Keratinocyte (primary cell): ENCODE data around the gene PASD1. TPM values are rescaled to one million over a fixed set of nuclear protein-coding genes. Genes with fewer than 3 reads are reported as not detected.

Experiments
- DNase-seq: peaks from one replicate; pipeline ENCODE4 v3.0.0-alpha.2; 2011; ENCODE audit warnings: low read depth, missing footprints, low spot score
- FAIRE-seq: peaks from 2 replicates; lab custom pipeline; 2011; peaks lifted over from hg19 to GRCh38; lab: Jason Lieb, UNC
- H2AFZ ChIP-seq: 2 replicates; pipeline ENCODE4 v1.6.0; 2012; ENCODE audit warnings: low read length, control low read depth, inconsistent platforms; ENCODE audit not compliant: control insufficient read depth
- H3K27ac ChIP-seq: 2 replicates; pipeline ENCODE4 v1.5.1; 2011; ENCODE audit warnings: low read length; ENCODE audit not compliant: control insufficient read depth, insufficient read depth
- H3K27me3 ChIP-seq: 3 replicates; pipeline ENCODE4 v1.6.0; 2011; ENCODE audit warnings: low read length; ENCODE audit not compliant: control insufficient read depth, insufficient read depth; ENCODE audit errors: extremely low read depth
- H3K36me3 ChIP-seq, 2 experiments: 2 replicates in 1 of 2; 3 replicates in 1 of 2; pipeline ENCODE4 v1.5.1; 2011; ENCODE audit warnings: low read length in 2 of 2, mild to moderate bottlenecking in 1 of 2; ENCODE audit not compliant: control insufficient read depth in 2 of 2, insufficient read depth in 2 of 2; ENCODE audit errors: extremely low read depth in 1 of 2
- H3K4me1 ChIP-seq: 3 replicates; pipeline ENCODE4 v1.5.1; 2011; ENCODE audit warnings: low read length; ENCODE audit not compliant: control insufficient read depth, insufficient read depth; ENCODE audit errors: extremely low read depth
- H3K4me2 ChIP-seq: 3 replicates; pipeline ENCODE4 v1.6.0; 2011; ENCODE audit warnings: low read depth, low read length; ENCODE audit not compliant: control insufficient read depth, insufficient read depth; ENCODE audit errors: extremely low read depth
- H3K4me3 ChIP-seq, 3 experiments: fragments of 200-600 bp in 1 of 3; sonication (generic) in 1 of 3; 2 replicates in 2 of 3; 3 replicates in 1 of 3; pipeline ENCODE4 v1.5.1; 2011 to 2016; ENCODE audit warnings: low read length in 3 of 3, mild to moderate bottlenecking in 3 of 3, control low read depth in 2 of 3, inconsistent platforms in 1 of 3, low read depth in 1 of 3, mixed read lengths in 1 of 3, mixed run types in 1 of 3, moderate library complexity in 1 of 3; ENCODE audit not compliant: control insufficient read depth in 2 of 3, insufficient read depth in 2 of 3; ENCODE audit errors: extremely low read depth in 1 of 3
- H3K79me2 ChIP-seq: 2 replicates; pipeline ENCODE4 v1.6.0; 2012; ENCODE audit warnings: low read length; ENCODE audit not compliant: control insufficient read depth, insufficient read depth
- H3K9ac ChIP-seq: 3 replicates; pipeline ENCODE4 v1.6.0; 2011; ENCODE audit warnings: low read length; ENCODE audit not compliant: control insufficient read depth, insufficient read depth; ENCODE audit errors: extremely low read depth
- H3K9me1 ChIP-seq: 3 replicates; pipeline ENCODE4 v1.6.0; 2011; ENCODE audit warnings: low read length; ENCODE audit not compliant: control insufficient read depth, insufficient read depth; ENCODE audit errors: extremely low read depth
- H3K9me3 ChIP-seq: 2 replicates; pipeline ENCODE4 v1.5.1; 2012; ENCODE audit warnings: low read depth, low read length; ENCODE audit not compliant: control insufficient read depth
- H4K20me1 ChIP-seq: 3 replicates; pipeline ENCODE4 v1.6.0; 2011; ENCODE audit warnings: low read length; ENCODE audit not compliant: control insufficient read depth, insufficient read depth; ENCODE audit errors: extremely low read depth
- CTCF ChIP-seq, 3 experiments: IDR thresholded peaks in 1 of 3; conservative IDR thresholded peaks in 1 of 3; optimal IDR thresholded peaks in 1 of 3; 2 replicates in 2 of 3; 3 replicates in 1 of 3; pipeline versions ENCODE3 to v1.5.1; 2011; ENCODE audit warnings: low read length in 3 of 3, mild to moderate bottlenecking in 3 of 3, moderate library complexity in 2 of 3, control low read depth in 1 of 3, inconsistent platforms in 1 of 3; ENCODE audit not compliant: insufficient read depth in 2 of 3; ENCODE audit errors: extremely low read depth in 1 of 3
- EZH2 ChIP-seq: IDR thresholded peaks from one replicate; pipeline ENCODE4 v1.6.1; 2012; ENCODE audit warnings: inconsistent platforms, mild to moderate bottlenecking, low read length, moderate library complexity
- dilution Hi-C: fragments of 300-500 bp; cut with MboI; formaldehyde crosslinking; loops from one replicate; pipeline ENCODE4 v1.7.0; 2020; ENCODE audit warnings: low sequenced_read_pairs; ENCODE audit not compliant: extremely low pct_ligation_motif_present
- polyA plus RNA-seq, 5 experiments: library from polyadenylated mRNA; depleted of rRNA in 3 of 5; stranded (reverse) in 3 of 5; stranded (forward) in 1 of 5; unstranded in 1 of 5; fragments of >200 nt; gene quantifications; 1 replicate in 1 of 5; 2 replicates in 3 of 5; 3 replicates in 1 of 5; pipeline versions ENCODE4 v1.2.1 to v1.2.3, GENCODE V29; 2011 to 2012; ENCODE audit warnings: missing spikeins in 2 of 5, low read depth in 1 of 5, low replicate concordance in 1 of 5

The PASD1 gene
- polyA plus RNA-seq, 1 donor (not counting 4 experiments of a cell fraction or from before 2014, with no cell fraction given) = not detected

GRCh38 chrX:151537572-151537971 is 25.9 kb upstream of the PASD1 start:
- Histone ChIP-seq H2AFZ (no peak overlapping the region), H4K20me1 (no peaks in the 10 kb centered on the region), H3K9me3 (no peaks in the 10 kb centered on the region), H3K9me1 (no peaks in the 10 kb centered on the region), H3K9ac (no peak overlapping the region), H3K79me2 (no peaks in the 10 kb centered on the region), H3K4me2 (no peak overlapping the region), H3K27ac (no peak overlapping the region), H3K36me3 (no peaks in the 10 kb centered on the region), H3K27me3 (no peaks in the 10 kb centered on the region), H3K4me3 (no peak overlapping the region), H3K4me1 (no peaks in the 10 kb centered on the region)
- dilution Hi-C loops = no loop called here
- TF ChIP-seq CTCF (optimal IDR thresholded peaks at IDR 0.05 in 1 of 3, IDR thresholded peaks at IDR 0.05 in 1 of 3, conservative IDR thresholded peaks at IDR 0.05 in 1 of 3; ENCODE audit: extremely low read depth in 1 of 3, insufficient read depth in 2 of 3, low read length in 3 of 3) (no peak), EZH2 (no peak)
- DNase-seq (no peak), FAIRE-seq (no peak)

GRCh38 chrX:151538190-151539122 is 25.0 kb upstream of the PASD1 start:
- Histone ChIP-seq H3K79me2 (no peaks in the 10 kb centered on the region), H3K9me1 (no peaks in the 10 kb centered on the region), H3K4me2 (no peak overlapping the region), H3K9me3 (no peaks in the 10 kb centered on the region), H2AFZ (no peak overlapping the region), H3K4me3 (no peak overlapping the region), H4K20me1 (no peaks in the 10 kb centered on the region), H3K36me3 (no peaks in the 10 kb centered on the region), H3K9ac (no peak overlapping the region), H3K27ac (no peak overlapping the region), H3K4me1 (no peaks in the 10 kb centered on the region), H3K27me3 (no peaks in the 10 kb centered on the region)
- TF ChIP-seq CTCF (optimal IDR thresholded peaks at IDR 0.05 in 1 of 3, IDR thresholded peaks at IDR 0.05 in 1 of 3, conservative IDR thresholded peaks at IDR 0.05 in 1 of 3; ENCODE audit: extremely low read depth in 1 of 3, insufficient read depth in 2 of 3, low read length in 3 of 3) (no peak), EZH2 (no peak)
- DNase-seq = no peak
- dilution Hi-C loops = no loop called here
- no peak for FAIRE-seq
